Upper lobe of left lung (tissue), 6 donors: Measurements from ENCODE around the gene PTPN18. TPM values are rescaled to one million over a fixed set of nuclear protein-coding genes. Genes with fewer than 3 reads are reported as not detected.
A peak's percentile ranks its signal among the peaks of the same experiment; 100 is the strongest.

Experiments used
- ATAC-seq, 2 donors: fragments of 200-7000 bp; cut with Tn5 transposase; one replicate each; pipeline ENCODE4 v1.9.1; 2022; ENCODE audit warnings: mild to moderate bottlenecking in 2 of 2, moderate library complexity in 2 of 2; ENCODE audit not compliant: low FRiP score in 2 of 2
- DNase-seq, 2 donors: peaks; one replicate each; pipeline ENCODE4 v3.0.0-alpha.2; 2019 to 2020
- H3K27ac ChIP-seq, 4 donors: fragments of 200-600 bp; sonication (generic); one replicate each; pipeline ENCODE4 v1.5.1; 2016 to 2019
- H3K27me3 ChIP-seq, 4 donors: fragments of 200-600 bp; sonication (generic); one replicate each; pipeline ENCODE4 v1.5.1; 2017 to 2019
- H3K36me3 ChIP-seq, 4 donors: fragments of 200-600 bp; sonication (generic); one replicate each; pipeline ENCODE4 v1.5.1; 2016 to 2019
- H3K4me1 ChIP-seq, 4 donors: fragments of 200-600 bp; sonication (generic); one replicate each; pipeline ENCODE4 v1.5.1; 2018 to 2019
- H3K4me3 ChIP-seq, 4 donors: fragments of 200-600 bp; sonication (generic); one replicate each; pipeline ENCODE4 v1.5.1; 2017 to 2019; ENCODE audit warnings: mild to moderate bottlenecking in 2 of 4, moderate library complexity in 1 of 4
- H3K9me3 ChIP-seq, 4 donors: fragments of 200-600 bp; sonication (generic); one replicate each; pipeline ENCODE4 v1.5.1; 2018 to 2019
- EP300 ChIP-seq, 4 donors: sonication (generic); formaldehyde crosslinking; IDR thresholded peaks; one replicate each; pipeline ENCODE4 v1.5.1; 2017; ENCODE audit warnings: antibody characterized with exemption in 4 of 4, control low read depth in 2 of 4
- POLR2A ChIP-seq, 4 donors: fragments of 450-650 bp; IDR thresholded peaks; one replicate each; pipeline ENCODE4 v1.5.1; 2016 to 2017; ENCODE audit warnings: antibody characterized with exemption in 4 of 4, mild to moderate bottlenecking in 2 of 4
- POLR2AphosphoS5 ChIP-seq, 2 donors: sonication (generic); formaldehyde crosslinking; IDR thresholded peaks; one replicate each; pipeline ENCODE4 v1.5.1; 2017; ENCODE audit warnings: antibody characterized with exemption in 2 of 2
- WGBS, 2 donors: methylation state at CpG; one replicate each; pipeline ENCODE4 v1.1.5; 2017 to 2018; 5-methylcytosine and 5-hydroxymethylcytosine counted together
- total RNA-seq, 6 donors: library from RNA; depleted of rRNA in 4 of 6; stranded (reverse); fragments of >200 nt in 4 of 6; gene quantifications; one replicate each; pipeline versions ENCODE4 v1.1.0 to v1.2.1, GENCODE V29; 2016 to 2021
- TF ChIP-seq, protein P1 (sequence below), 6 experiments: fragments of 450-650 bp in 4 of 6; fragments of 200-600 bp in 2 of 6; sonication (generic) in 2 of 6; IDR thresholded peaks; one replicate each; pipeline ENCODE4 v1.5.1; 2016 to 2019; ENCODE audit warnings: antibody characterized with exemption in 6 of 6
- donor health status: DM: no; HTN: no; CAD: no; lungs with moderate emphysema.
- donor health status: DM: no; HTN: yes; CAD: no; lungs with severe emphysema.

PTPN18 gene
- total RNA-seq, 6 donors from 2014 or later, result 59.0 to 156 (median 89.4) TPM

DNA sequence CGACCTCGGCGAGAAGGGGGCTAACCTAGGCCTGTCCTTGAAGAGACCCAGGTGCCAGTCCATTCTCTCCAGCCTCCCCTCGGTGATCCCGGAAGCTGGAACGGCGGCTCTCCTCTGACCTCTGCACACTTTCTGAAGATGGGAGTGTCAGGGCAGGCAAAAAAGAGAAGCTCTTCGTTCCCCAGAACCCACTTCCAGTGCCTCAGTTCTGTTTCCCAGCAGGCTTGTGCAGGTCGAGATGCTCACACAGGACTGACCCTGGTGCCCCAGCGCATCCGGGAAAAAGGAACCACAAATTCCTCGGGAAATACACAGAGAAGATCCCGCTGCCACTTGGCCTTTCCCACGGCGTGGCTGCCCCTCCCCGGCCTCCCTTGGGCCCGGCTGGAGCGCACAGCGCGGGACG, 681 bp upstream of the PTPN18 start:
- Histone ChIP-seq H3K4me1 (peaks cover 19 to 47% (median 35%) of the 10 kb centered on the region in 4 donors), H3K36me3 (no peaks in the 10 kb centered on the region), H3K27me3 (no peaks in the 10 kb centered on the region), H3K9me3 (no peaks in the 10 kb centered on the region), H3K27ac (peak overlapping the region; percentile 85 to 90 (median 88)), H3K4me3 (peak overlapping the region; percentile 69 to 83 (median 76))
- ATAC-seq, result peak in 1 of 2 donors; percentile 31
- 14 to 17% methylated on average over 14 to 15 of the region's 21 CpGs for WGBS, 2 donors
- TF ChIP-seq POLR2A (IDR thresholded peaks at IDR 0.05), result no peak
- TF ChIP-seq, protein P1, sequence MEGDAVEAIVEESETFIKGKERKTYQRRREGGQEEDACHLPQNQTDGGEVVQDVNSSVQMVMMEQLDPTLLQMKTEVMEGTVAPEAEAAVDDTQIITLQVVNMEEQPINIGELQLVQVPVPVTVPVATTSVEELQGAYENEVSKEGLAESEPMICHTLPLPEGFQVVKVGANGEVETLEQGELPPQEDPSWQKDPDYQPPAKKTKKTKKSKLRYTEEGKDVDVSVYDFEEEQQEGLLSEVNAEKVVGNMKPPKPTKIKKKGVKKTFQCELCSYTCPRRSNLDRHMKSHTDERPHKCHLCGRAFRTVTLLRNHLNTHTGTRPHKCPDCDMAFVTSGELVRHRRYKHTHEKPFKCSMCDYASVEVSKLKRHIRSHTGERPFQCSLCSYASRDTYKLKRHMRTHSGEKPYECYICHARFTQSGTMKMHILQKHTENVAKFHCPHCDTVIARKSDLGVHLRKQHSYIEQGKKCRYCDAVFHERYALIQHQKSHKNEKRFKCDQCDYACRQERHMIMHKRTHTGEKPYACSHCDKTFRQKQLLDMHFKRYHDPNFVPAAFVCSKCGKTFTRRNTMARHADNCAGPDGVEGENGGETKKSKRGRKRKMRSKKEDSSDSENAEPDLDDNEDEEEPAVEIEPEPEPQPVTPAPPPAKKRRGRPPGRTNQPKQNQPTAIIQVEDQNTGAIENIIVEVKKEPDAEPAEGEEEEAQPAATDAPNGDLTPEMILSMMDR (IDR thresholded peaks at IDR 0.05), result no peak
- no peak for TF ChIP-seq EP300 (IDR thresholded peaks at IDR 0.05)
- TF ChIP-seq POLR2AphosphoS5 (IDR thresholded peaks at IDR 0.05), result no peak
- no peak for DNase-seq

DNA sequence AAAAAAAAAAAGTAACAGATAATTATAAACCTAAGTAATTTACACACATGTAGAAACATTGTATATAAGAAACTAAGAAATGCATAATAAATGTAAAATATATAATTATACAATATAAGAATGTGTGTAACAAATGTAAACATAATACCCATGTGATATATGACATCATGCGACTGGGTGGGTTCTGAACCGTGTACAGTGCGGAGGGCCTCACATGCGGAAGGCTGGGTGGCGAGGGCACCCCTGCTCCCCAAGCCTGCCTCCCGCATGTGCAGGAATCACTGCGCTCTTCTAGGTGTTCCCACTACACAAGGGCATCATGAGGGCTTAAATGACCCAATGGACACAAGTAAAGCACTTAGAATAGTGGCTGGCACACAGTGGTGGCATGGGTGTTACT, 2.0 kb downstream of the PTPN18 start:
- Histone ChIP-seq H3K9me3 (no peaks in the 10 kb centered on the region), H3K27ac (no peak overlapping the region), H3K36me3 (no peaks in the 10 kb centered on the region), H3K4me1 (peaks cover 19 to 34% (median 28%) of the 10 kb centered on the region in 4 donors), H3K4me3 (no peak overlapping the region), H3K27me3 (no peaks in the 10 kb centered on the region)
- DNase-seq (peak in 1 of 2 donors; percentile 30), ATAC-seq (no peak)
- TF ChIP-seq EP300 (IDR thresholded peaks at IDR 0.05) (no peak), POLR2A (IDR thresholded peaks at IDR 0.05) (no peak), POLR2AphosphoS5 (IDR thresholded peaks at IDR 0.05) (no peak)
- TF ChIP-seq, protein P1 (IDR thresholded peaks at IDR 0.05), result no peak
- WGBS, 2 donors, result 93 to 94% methylated on average over 7 of the region's 7 CpGs

DNA sequence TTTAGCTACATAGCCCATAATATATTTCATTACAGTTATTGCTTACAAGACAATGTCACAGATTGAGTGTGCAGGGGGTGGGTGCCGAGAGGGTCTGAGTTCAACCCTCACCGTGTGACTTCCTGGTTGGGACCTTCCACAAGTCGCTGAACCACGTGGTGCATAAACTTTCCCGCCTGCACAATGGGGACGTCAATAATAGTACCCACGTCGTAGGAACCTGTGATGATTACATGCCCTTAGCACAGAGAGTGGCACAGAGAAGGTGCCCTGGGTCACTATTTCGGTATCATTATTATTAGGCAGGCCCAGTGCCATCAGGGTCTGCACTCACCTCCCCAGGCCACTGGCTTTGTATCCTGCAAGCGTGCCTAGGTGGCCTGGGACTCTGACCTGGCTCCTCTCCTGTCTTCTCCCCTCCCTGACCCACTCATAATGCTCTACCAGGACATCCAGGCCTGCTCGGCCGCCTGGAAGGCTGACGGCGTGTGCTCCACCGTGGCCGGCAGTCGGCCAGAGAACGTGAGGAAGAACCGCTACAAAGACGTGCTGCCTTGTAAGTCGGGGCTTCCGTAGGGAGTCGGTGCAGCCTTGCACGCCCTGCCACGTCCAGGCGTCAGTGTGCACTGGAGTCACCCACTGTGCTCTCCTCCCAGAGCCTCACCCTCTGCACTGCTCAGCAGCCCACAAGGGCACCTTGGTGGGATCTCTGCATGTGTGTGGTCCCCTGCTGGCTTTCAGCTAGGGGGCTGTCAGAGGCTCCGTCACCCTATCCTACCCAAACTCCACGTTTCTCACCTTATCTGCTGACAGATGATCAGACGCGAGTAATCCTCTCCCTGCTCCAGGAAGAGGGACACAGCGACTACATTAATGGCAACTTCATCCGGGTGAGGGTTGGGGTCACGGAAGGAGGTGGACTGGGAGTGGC, 2.8 kb downstream of the PTPN18 start:
- peaks cover 19 to 26% (median 22%) of the 10 kb centered on the region in 4 donors for H3K4me1 ChIP-seq
- WGBS, 2 donors, result 93 to 95% methylated on average over 31 to 32 of the region's 33 CpGs
- no peak overlapping the region for H3K4me3 ChIP-seq
- H3K9me3 ChIP-seq, result no peaks in the 10 kb centered on the region
- peak in 1 of 2 donors; percentile 51 for DNase-seq
- H3K27ac ChIP-seq, result no peak overlapping the region
- TF ChIP-seq EP300 (IDR thresholded peaks at IDR 0.05) (no peak), POLR2AphosphoS5 (IDR thresholded peaks at IDR 0.05) (no peak), POLR2A (IDR thresholded peaks at IDR 0.05) (no peak)
- TF ChIP-seq, protein P1 (IDR thresholded peaks at IDR 0.05), result no peak
- H3K27me3 ChIP-seq, result no peaks in the 10 kb centered on the region
- H3K36me3 ChIP-seq, result no peaks in the 10 kb centered on the region
- ATAC-seq, result no peak

DNA sequence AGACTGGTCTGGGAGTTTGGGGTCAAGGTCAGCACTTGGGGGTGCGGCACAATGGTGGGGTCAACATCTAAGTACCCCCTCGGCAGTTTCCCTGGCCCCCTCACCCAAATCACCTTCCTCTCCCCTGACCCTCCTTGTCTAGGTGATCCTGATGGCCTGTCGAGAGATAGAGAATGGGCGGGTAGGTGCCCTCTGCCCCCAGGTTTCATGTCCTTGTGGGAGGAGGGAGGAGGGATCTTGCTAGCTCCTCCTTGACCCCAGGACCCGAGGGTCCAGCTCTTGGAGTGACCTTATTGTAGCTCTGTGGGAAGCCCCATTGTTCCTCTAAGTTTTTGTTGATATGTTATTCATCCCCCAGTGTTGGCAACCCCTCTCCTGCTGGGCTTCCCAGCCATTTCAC, 3.6 kb downstream of the PTPN18 start:
- no peaks in the 10 kb centered on the region for H3K9me3 ChIP-seq
- WGBS, 2 donors, result 78 to 89% methylated on average over 5 of the region's 5 CpGs
- H3K4me3 ChIP-seq, result no peak overlapping the region
- DNase-seq (no peak), ATAC-seq (no peak)
- peaks cover 14 to 20% (median 17%) of the 10 kb centered on the region in 4 donors for H3K4me1 ChIP-seq
- no peaks in the 10 kb centered on the region for H3K27me3 ChIP-seq
- no peaks in the 10 kb centered on the region for H3K36me3 ChIP-seq
- H3K27ac ChIP-seq, result no peak overlapping the region
- TF ChIP-seq, protein P1 (IDR thresholded peaks at IDR 0.05), result no peak
- TF ChIP-seq POLR2A (IDR thresholded peaks at IDR 0.05), result no peak
